ENCODE data around the gene CDRT15L2. TPM values are rescaled to one million over a fixed set of nuclear protein-coding genes. Genes with fewer than 3 reads are reported as not detected.
"Not testable (repeated sequence)": the region's sequence is repeated elsewhere in the genome, so short reads cannot be mapped to it uniquely, and the experiment has no call there.

CDRT15L2 gene
- polyA plus RNA-seq, 3 donors, result not detected

GRCh38 chr17:20571653-20572052, 7.9 kb upstream of the CDRT15L2 start:
- intact Hi-C loops (cut with micrococcal nuclease); H3K36me3 Mint-ChIP-seq; H3K9me3 ChIP-seq (replicated peaks in 1 of 2; ENCODE audit: control insufficient read depth in 1 of 2, insufficient read depth in 1 of 2, low read length in 2 of 2); H3K79me2 ChIP-seq (ENCODE audit: insufficient read depth, low read length); H3K27ac ChIP-seq (ENCODE audit: low read depth in 1 of 2, low read length in 2 of 2); H3K27me3 ChIP-seq (ENCODE audit: control insufficient read depth in 2 of 2, insufficient read depth in 2 of 2, low read length in 2 of 2); H3K9ac ChIP-seq (ENCODE audit: insufficient read depth, low read length, poor library complexity, severe bottlenecking); H3K4me3 ChIP-seq (replicated peaks in 1 of 3; ENCODE audit: low read depth in 2 of 3, low read length in 3 of 3); H3K9me3 Mint-ChIP-seq; H2AFZ ChIP-seq (ENCODE audit: insufficient read depth, low read depth, low read length, poor library complexity, severe bottlenecking); H3K4me1 ChIP-seq (ENCODE audit: control insufficient read depth in 1 of 2, insufficient read depth in 2 of 2, low read length in 2 of 2); H3K4me2 ChIP-seq (replicated peaks; ENCODE audit: extremely low read depth, low read length, poor library complexity, severe bottlenecking); H3K4me1 Mint-ChIP-seq; DNase-seq; H4K20me1 ChIP-seq (ENCODE audit: insufficient read depth, low read length); H3K36me3 ChIP-seq (replicated peaks in 1 of 2; ENCODE audit: control insufficient read depth in 1 of 2, insufficient read depth in 2 of 2, low read length in 2 of 2); H3K27ac Mint-ChIP-seq; H3K4me3 Mint-ChIP-seq; H3K27me3 Mint-ChIP-seq (ENCODE audit: low read depth in 3 of 3): not testable (repeated sequence)
- no CpG with 5 or more reads among the region's 13 CpGs for WGBS (ENCODE audit: insufficient coverage)

- H3K4me1 ChIP-seq (ENCODE audit: control insufficient read depth in 1 of 2, insufficient read depth in 2 of 2, low read length in 2 of 2); H3K9ac ChIP-seq (ENCODE audit: insufficient read depth, low read length, poor library complexity, severe bottlenecking); H3K27me3 Mint-ChIP-seq (ENCODE audit: low read depth in 3 of 3); H3K27ac Mint-ChIP-seq; H3K79me2 ChIP-seq (ENCODE audit: insufficient read depth, low read length); DNase-seq; H4K20me1 ChIP-seq (ENCODE audit: insufficient read depth, low read length); H3K27ac ChIP-seq (ENCODE audit: low read depth in 1 of 2, low read length in 2 of 2); H3K4me3 Mint-ChIP-seq; intact Hi-C loops (cut with micrococcal nuclease); H2AFZ ChIP-seq (ENCODE audit: insufficient read depth, low read depth, low read length, poor library complexity, severe bottlenecking); H3K4me3 ChIP-seq (replicated peaks in 1 of 3; ENCODE audit: low read depth in 2 of 3, low read length in 3 of 3); H3K36me3 Mint-ChIP-seq; H3K9me3 ChIP-seq (replicated peaks in 1 of 2; ENCODE audit: control insufficient read depth in 1 of 2, insufficient read depth in 1 of 2, low read length in 2 of 2); H3K27me3 ChIP-seq (ENCODE audit: control insufficient read depth in 2 of 2, insufficient read depth in 2 of 2, low read length in 2 of 2); H3K36me3 ChIP-seq (replicated peaks in 1 of 2; ENCODE audit: control insufficient read depth in 1 of 2, insufficient read depth in 2 of 2, low read length in 2 of 2); H3K4me2 ChIP-seq (replicated peaks; ENCODE audit: extremely low read depth, low read length, poor library complexity, severe bottlenecking); H3K9me3 Mint-ChIP-seq; H3K4me1 Mint-ChIP-seq: not testable (repeated sequence)
- WGBS (ENCODE audit: insufficient coverage), result no CpG with 5 or more reads among the region's 8 CpGs
Observed at GRCh38 chr17:20573216-20573615, 6.3 kb upstream of the CDRT15L2 start.

- H3K9ac ChIP-seq (ENCODE audit: insufficient read depth, low read length, poor library complexity, severe bottlenecking); H3K4me1 Mint-ChIP-seq; H3K27ac ChIP-seq (ENCODE audit: low read depth in 1 of 2, low read length in 2 of 2); H3K27me3 Mint-ChIP-seq (ENCODE audit: low read depth in 3 of 3); intact Hi-C loops (cut with micrococcal nuclease); H3K4me1 ChIP-seq (ENCODE audit: control insufficient read depth in 1 of 2, insufficient read depth in 2 of 2, low read length in 2 of 2); H2AFZ ChIP-seq (ENCODE audit: insufficient read depth, low read depth, low read length, poor library complexity, severe bottlenecking); DNase-seq; H3K9me3 ChIP-seq (replicated peaks in 1 of 2; ENCODE audit: control insufficient read depth in 1 of 2, insufficient read depth in 1 of 2, low read length in 2 of 2); H3K4me3 Mint-ChIP-seq; H3K9me3 Mint-ChIP-seq; H3K27ac Mint-ChIP-seq; H4K20me1 ChIP-seq (ENCODE audit: insufficient read depth, low read length); H3K27me3 ChIP-seq (ENCODE audit: control insufficient read depth in 2 of 2, insufficient read depth in 2 of 2, low read length in 2 of 2); H3K36me3 ChIP-seq (replicated peaks in 1 of 2; ENCODE audit: control insufficient read depth in 1 of 2, insufficient read depth in 2 of 2, low read length in 2 of 2); H3K4me3 ChIP-seq (replicated peaks in 1 of 3; ENCODE audit: low read depth in 2 of 3, low read length in 3 of 3); H3K36me3 Mint-ChIP-seq; H3K4me2 ChIP-seq (replicated peaks; ENCODE audit: extremely low read depth, low read length, poor library complexity, severe bottlenecking); H3K79me2 ChIP-seq (ENCODE audit: insufficient read depth, low read length): not testable (repeated sequence)
- WGBS (ENCODE audit: insufficient coverage), result no CpG with 5 or more reads among the region's 2 CpGs
Observed at GRCh38 chr17:20575071-20575470, 4.5 kb upstream of the CDRT15L2 start.

GRCh38 chr17:20583891-20584577, 4.5 kb downstream of the CDRT15L2 start:
- H3K27ac Mint-ChIP-seq; H3K4me3 ChIP-seq (replicated peaks in 1 of 3; ENCODE audit: low read depth in 2 of 3, low read length in 3 of 3); DNase-seq; H3K27me3 ChIP-seq (ENCODE audit: control insufficient read depth in 2 of 2, insufficient read depth in 2 of 2, low read length in 2 of 2); intact Hi-C loops (cut with micrococcal nuclease); H3K4me1 Mint-ChIP-seq; H3K9me3 Mint-ChIP-seq; H3K4me1 ChIP-seq (ENCODE audit: control insufficient read depth in 1 of 2, insufficient read depth in 2 of 2, low read length in 2 of 2); H3K79me2 ChIP-seq (ENCODE audit: insufficient read depth, low read length); H3K4me3 Mint-ChIP-seq; H3K36me3 ChIP-seq (replicated peaks in 1 of 2; ENCODE audit: control insufficient read depth in 1 of 2, insufficient read depth in 2 of 2, low read length in 2 of 2); H3K4me2 ChIP-seq (replicated peaks; ENCODE audit: extremely low read depth, low read length, poor library complexity, severe bottlenecking); H3K36me3 Mint-ChIP-seq; H2AFZ ChIP-seq (ENCODE audit: insufficient read depth, low read depth, low read length, poor library complexity, severe bottlenecking); H3K9me3 ChIP-seq (replicated peaks in 1 of 2; ENCODE audit: control insufficient read depth in 1 of 2, insufficient read depth in 1 of 2, low read length in 2 of 2); H4K20me1 ChIP-seq (ENCODE audit: insufficient read depth, low read length); H3K9ac ChIP-seq (ENCODE audit: insufficient read depth, low read length, poor library complexity, severe bottlenecking); H3K27ac ChIP-seq (ENCODE audit: low read depth in 1 of 2, low read length in 2 of 2): not testable (repeated sequence)
- 93% methylated on average over 7 of the region's 14 CpGs for WGBS (ENCODE audit: insufficient coverage)
- H3K27me3 Mint-ChIP-seq (ENCODE audit: low read depth in 3 of 3), result peaks cover 7 to 16% (median 12%) of the 10 kb centered on the region in 3 donors
